ENCODE results near the gene STON2.

Gene STON2

DNA sequence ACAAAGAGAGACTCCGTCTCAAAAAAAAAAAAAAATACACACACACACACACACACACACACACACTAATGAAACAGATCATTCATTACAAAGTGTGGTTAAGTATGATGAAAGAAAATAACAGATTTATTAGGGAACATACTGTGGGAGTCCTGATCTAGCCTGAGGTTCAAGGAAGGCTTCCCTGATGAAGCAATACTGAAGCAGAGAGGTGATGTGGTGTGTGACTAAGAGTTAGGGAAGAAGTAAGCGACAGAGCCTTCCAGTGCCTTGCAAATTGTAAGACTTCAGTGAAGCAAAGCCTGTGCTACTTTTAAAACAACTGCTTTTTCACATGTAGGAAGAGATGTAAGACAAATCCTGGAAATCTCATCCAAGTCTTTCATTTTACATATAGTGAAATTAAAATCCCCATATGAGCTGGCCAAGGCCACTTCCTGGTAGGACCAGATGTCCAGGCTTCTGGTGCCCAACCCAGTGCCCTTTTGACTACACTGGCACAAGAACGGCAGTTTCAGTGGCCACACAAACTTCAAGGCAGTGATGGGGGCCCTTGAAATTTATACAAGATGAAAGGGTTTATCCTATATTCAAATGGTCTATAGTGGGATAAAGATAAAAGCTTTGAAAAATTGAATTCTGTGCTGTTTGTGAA is 86.2 kb downstream of the STON2 start:
- TF ChIP-seq, protein P1, sequence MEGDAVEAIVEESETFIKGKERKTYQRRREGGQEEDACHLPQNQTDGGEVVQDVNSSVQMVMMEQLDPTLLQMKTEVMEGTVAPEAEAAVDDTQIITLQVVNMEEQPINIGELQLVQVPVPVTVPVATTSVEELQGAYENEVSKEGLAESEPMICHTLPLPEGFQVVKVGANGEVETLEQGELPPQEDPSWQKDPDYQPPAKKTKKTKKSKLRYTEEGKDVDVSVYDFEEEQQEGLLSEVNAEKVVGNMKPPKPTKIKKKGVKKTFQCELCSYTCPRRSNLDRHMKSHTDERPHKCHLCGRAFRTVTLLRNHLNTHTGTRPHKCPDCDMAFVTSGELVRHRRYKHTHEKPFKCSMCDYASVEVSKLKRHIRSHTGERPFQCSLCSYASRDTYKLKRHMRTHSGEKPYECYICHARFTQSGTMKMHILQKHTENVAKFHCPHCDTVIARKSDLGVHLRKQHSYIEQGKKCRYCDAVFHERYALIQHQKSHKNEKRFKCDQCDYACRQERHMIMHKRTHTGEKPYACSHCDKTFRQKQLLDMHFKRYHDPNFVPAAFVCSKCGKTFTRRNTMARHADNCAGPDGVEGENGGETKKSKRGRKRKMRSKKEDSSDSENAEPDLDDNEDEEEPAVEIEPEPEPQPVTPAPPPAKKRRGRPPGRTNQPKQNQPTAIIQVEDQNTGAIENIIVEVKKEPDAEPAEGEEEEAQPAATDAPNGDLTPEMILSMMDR (IDR thresholded peaks at IDR 0.05; ENCODE audit: control insufficient read depth, insufficient read depth, low read depth, low read length, missing control alignments), result no peak
- no peak for DNase-seq (ENCODE audit: low read depth)
- no peak overlapping the region for H3K4me3 ChIP-seq (ENCODE audit: control insufficient read depth, low read depth, low read length)

DNA sequence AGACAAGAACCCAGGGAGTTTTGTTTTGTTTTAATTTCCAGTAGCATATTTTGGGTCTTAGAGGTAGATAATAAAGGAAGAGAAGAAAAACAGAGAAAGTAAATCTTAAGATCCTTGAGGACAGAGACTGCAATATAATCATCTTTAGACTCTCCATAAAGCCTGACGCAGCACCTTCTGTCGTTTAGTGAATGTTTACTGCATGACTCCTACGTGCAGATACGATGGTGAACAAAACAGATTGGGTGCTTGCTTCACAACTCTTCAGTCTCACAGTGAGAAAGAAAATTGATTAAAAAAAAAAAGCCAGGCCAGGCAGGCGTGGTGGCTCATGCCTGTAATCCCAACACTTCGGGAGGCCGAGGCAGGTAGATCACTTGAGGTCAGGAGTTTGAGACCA is 86.9 kb downstream of the STON2 start:
- TF ChIP-seq, protein P1 (IDR thresholded peaks at IDR 0.05; ENCODE audit: control insufficient read depth, insufficient read depth, low read depth, low read length, missing control alignments), result no peak
- DNase-seq (ENCODE audit: low read depth), result no peak
- no peak overlapping the region for H3K4me3 ChIP-seq (ENCODE audit: control insufficient read depth, low read depth, low read length)

DNA sequence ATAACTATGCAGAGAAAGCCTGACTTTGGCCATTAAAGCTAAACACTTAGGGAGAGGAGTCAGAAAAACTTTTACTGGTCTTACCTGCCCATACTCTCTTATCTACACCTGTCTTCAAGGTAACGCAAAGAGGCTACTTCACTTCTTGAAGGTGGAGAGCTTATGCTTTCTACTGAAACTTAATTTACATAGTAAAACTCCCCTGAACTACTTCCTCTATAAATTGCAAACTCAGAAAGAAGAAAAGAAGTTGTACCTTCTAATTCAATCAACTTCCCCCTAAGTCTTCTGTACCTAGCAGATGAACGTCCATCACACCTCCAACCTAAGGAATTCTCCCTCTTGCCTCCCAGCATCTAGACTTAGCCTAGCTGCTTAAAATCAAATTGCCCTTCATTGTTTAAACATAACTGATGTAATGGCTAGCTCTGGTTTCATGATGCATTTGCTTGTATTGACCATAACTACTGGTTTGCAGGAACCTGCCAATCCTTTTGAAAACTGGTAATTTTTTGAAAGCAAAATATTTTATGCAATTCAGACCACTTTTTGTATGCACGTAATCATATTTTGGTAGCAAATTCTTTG is 87.7 kb downstream of the STON2 start:
- H3K4me3 ChIP-seq (ENCODE audit: control insufficient read depth, low read depth, low read length), result no peak overlapping the region
- DNase-seq (ENCODE audit: low read depth), result no peak
- TF ChIP-seq, protein P1 (IDR thresholded peaks at IDR 0.05; ENCODE audit: control insufficient read depth, insufficient read depth, low read depth, low read length, missing control alignments), result no peak

DNA sequence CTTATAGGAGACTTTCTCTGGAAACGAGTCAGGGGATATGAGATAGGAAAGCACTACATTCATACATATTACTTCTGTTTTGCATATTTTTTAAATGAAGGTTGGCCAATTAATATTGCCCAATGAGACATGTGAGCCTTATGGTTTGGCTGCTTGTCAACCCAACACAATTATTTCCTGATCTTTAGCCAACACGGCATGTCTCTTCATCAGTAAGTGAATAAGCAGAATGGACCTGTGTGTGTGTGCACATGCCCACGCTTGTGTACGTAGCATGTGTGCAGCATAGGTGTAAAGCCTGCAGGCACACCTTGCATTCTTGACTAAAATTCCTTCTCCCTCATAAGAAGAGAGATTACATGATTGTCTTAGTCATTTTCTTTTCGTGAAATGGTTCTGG is 88.3 kb downstream of the STON2 start:
- TF ChIP-seq, protein P1 (IDR thresholded peaks at IDR 0.05; ENCODE audit: control insufficient read depth, insufficient read depth, low read depth, low read length, missing control alignments), result no peak

DNA sequence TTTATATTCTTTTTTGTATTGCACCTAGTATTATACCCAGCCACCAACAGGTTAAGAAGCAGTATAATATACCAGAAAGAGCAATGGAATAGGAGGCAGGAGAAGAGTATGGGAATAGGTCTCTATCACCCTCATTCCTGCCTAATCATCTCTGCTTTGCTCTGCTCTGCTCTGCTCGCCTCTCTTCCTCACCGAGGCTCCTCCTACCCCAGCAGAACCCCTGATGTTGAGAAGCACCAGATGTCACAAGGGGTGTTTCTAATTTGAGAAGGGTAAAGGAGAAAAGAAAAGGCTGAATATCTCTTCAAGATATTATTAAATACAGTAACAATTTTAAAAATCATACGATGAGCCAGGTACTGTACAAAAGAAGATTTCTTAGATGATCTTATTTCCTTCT is 89.0 kb downstream of the STON2 start:
- DNase-seq (ENCODE audit: low read depth), result no peak
- H3K4me3 ChIP-seq (ENCODE audit: control insufficient read depth, low read depth, low read length), result no peak overlapping the region
- TF ChIP-seq, protein P1 (IDR thresholded peaks at IDR 0.05; ENCODE audit: control insufficient read depth, insufficient read depth, low read depth, low read length, missing control alignments), result no peak

More for the DNA sequence above, 88.3 kb downstream of the STON2 start:
- no peak for DNase-seq (ENCODE audit: low read depth)
- no peak overlapping the region for H3K4me3 ChIP-seq (ENCODE audit: control insufficient read depth, low read depth, low read length)

DNA sequence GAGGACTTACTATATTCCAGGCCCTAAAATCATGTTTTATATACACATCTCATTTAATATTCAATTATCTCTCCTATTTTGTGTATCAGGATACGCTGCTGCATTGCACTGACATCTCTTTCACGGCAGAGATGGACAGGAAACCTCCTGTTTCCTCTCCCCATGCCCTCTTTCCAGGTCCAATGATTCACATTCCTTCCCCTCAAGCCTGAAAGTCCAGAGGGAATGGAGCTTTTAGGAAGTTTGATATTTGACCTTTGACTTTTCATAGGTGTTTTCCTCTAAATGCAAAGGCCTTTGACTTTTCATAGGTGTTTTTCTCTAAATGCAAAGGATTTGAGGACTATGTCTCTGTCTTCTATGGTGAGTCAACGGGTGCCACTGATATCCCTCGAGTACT is 89.5 kb downstream of the STON2 start:
- TF ChIP-seq, protein P1 (IDR thresholded peaks at IDR 0.05; ENCODE audit: control insufficient read depth, insufficient read depth, low read depth, low read length, missing control alignments), result no peak
- no peak overlapping the region for H3K4me3 ChIP-seq (ENCODE audit: control insufficient read depth, low read depth, low read length)
- DNase-seq (ENCODE audit: low read depth), result no peak

Measured in AG09309 (cell line).